ENCODE measurements around the gene MEI4. TPM values are rescaled to one million over a fixed set of nuclear protein-coding genes. Genes with fewer than 3 reads are reported as not detected.
"Not testable (repeated sequence)": the region's sequence is repeated elsewhere in the genome, so short reads cannot be mapped to it uniquely, and the experiment has no call there.

Gene MEI4
- total and polyA plus RNA-seq, 2 donors (not counting 1 experiment from before 2014, with no cell fraction given): not detected

DNA sequence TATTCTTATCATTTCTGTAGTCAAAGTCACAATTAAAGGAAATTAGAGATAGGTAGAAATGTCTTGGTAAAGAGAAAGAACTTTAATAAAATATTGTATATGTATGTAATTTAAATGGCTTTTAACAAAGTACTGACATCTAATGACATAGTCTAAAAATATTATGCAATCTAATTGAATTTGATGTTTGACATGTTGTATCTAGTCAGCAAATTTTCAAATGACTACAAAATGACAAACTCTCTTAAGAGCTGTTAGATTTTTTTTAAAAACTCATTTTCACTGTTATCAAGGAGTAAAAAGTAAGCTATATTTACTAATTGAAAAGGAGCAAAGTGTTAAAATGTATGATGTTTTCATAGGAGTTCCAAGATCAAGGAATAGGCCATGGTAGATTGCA is 176.9 kb downstream of the MEI4 start:
- intact Hi-C loops (cut with micrococcal nuclease): no loop called here
- Histone ChIP-seq H3K4me3 (ENCODE audit: control extremely low read depth in 1 of 5, extremely low read depth in 1 of 5, insufficient read depth in 1 of 5, low read depth in 2 of 5, low read length in 4 of 5) (no peak overlapping the region), H2AFZ (ENCODE audit: insufficient read depth, low read depth, low read length, poor library complexity, severe bottlenecking) (no peak overlapping the region), H3K36me3 (replicated peaks in 1 of 2; ENCODE audit: control extremely low read depth in 1 of 2, control insufficient read depth in 1 of 2, extremely low read depth in 1 of 2, insufficient read depth in 2 of 2, low read length in 1 of 2) (no peaks in the 10 kb centered on the region), H3K4me1 (ENCODE audit: control insufficient read depth in 2 of 2, insufficient read depth in 2 of 2, low read length in 2 of 2) (no peaks in the 10 kb centered on the region), H3K4me2 (replicated peaks; ENCODE audit: low read depth, low read length, poor library complexity, severe bottlenecking) (no peak overlapping the region), H3K79me2 (ENCODE audit: control insufficient read depth, insufficient read depth, low read length) (no peaks in the 10 kb centered on the region), H3K9me3 (ENCODE audit: control extremely low read depth in 1 of 3, control insufficient read depth in 2 of 3, insufficient read depth in 1 of 3, low read length in 2 of 3) (no peaks in the 10 kb centered on the region), H3K9ac (ENCODE audit: low read length) (no peak overlapping the region), H3K27ac (ENCODE audit: low read length in 2 of 2) (no peak overlapping the region), H4K20me1 (ENCODE audit: control insufficient read depth, insufficient read depth, low read length, poor library complexity, severe bottlenecking) (no peaks in the 10 kb centered on the region), H3K27me3 (replicated peaks in 1 of 4; ENCODE audit: control extremely low read depth in 1 of 4, control insufficient read depth in 3 of 4, insufficient read depth in 4 of 4, low read length in 3 of 4) (no peaks in the 10 kb centered on the region)
- TF ChIP-seq EZH2 (IDR thresholded peaks at IDR 0.05; ENCODE audit: borderline replicate concordance, insufficient read depth, low read depth, low read length, poor library complexity, severe bottlenecking): no peak
- TF ChIP-seq, protein P1, sequence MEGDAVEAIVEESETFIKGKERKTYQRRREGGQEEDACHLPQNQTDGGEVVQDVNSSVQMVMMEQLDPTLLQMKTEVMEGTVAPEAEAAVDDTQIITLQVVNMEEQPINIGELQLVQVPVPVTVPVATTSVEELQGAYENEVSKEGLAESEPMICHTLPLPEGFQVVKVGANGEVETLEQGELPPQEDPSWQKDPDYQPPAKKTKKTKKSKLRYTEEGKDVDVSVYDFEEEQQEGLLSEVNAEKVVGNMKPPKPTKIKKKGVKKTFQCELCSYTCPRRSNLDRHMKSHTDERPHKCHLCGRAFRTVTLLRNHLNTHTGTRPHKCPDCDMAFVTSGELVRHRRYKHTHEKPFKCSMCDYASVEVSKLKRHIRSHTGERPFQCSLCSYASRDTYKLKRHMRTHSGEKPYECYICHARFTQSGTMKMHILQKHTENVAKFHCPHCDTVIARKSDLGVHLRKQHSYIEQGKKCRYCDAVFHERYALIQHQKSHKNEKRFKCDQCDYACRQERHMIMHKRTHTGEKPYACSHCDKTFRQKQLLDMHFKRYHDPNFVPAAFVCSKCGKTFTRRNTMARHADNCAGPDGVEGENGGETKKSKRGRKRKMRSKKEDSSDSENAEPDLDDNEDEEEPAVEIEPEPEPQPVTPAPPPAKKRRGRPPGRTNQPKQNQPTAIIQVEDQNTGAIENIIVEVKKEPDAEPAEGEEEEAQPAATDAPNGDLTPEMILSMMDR (IDR thresholded peaks at IDR 0.05): no peak
- H3K4me3 Mint-ChIP-seq: no peak overlapping the region
- no peaks in the 10 kb centered on the region for H3K4me1 Mint-ChIP-seq
- H3K9me3 Mint-ChIP-seq (ENCODE audit: insufficient read depth): no peaks in the 10 kb centered on the region
- ChIA-PET POLR2A (no interaction called here), CTCF (no interaction called here)
- no peak overlapping the region for H3K27ac Mint-ChIP-seq
- DNase-seq: no peak
- no peaks in the 10 kb centered on the region for H3K27me3 Mint-ChIP-seq
- no peak for ATAC-seq (ENCODE audit: low read depth)

DNA sequence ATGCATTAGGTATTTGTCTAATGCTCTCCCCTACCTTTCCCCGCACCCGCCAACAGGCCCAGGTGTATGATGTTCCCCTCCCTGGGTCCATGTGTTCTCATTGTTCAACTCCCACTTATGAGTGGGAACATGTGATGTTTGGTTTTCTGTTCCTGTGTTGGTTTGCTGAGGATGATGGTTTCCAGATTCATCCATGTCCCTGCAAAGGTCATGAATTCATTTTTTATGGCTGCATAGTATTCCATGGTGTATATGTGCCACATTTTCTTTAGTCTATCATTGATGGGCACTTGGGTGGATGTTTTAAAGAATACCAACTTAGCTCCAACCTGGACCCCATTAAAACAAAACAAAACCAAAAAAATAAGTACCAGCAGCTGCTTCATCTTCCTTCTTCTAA is 180.9 kb downstream of the MEI4 start:
- H4K20me1 ChIP-seq (ENCODE audit: control insufficient read depth, insufficient read depth, low read length, poor library complexity, severe bottlenecking); POLR2A ChIA-PET; H3K27me3 Mint-ChIP-seq; CTCF ChIA-PET; H3K4me3 ChIP-seq (ENCODE audit: control extremely low read depth in 1 of 5, extremely low read depth in 1 of 5, insufficient read depth in 1 of 5, low read depth in 2 of 5, low read length in 4 of 5); intact Hi-C loops (cut with micrococcal nuclease); H3K4me1 ChIP-seq (ENCODE audit: control insufficient read depth in 2 of 2, insufficient read depth in 2 of 2, low read length in 2 of 2); H3K27me3 ChIP-seq (replicated peaks in 1 of 4; ENCODE audit: control extremely low read depth in 1 of 4, control insufficient read depth in 3 of 4, insufficient read depth in 4 of 4, low read length in 3 of 4); H3K36me3 ChIP-seq (replicated peaks in 1 of 2; ENCODE audit: control extremely low read depth in 1 of 2, control insufficient read depth in 1 of 2, extremely low read depth in 1 of 2, insufficient read depth in 2 of 2, low read length in 1 of 2); H3K9me3 ChIP-seq (ENCODE audit: control extremely low read depth in 1 of 3, control insufficient read depth in 2 of 3, insufficient read depth in 1 of 3, low read length in 2 of 3); H3K27ac ChIP-seq (ENCODE audit: low read length in 2 of 2); H3K27ac Mint-ChIP-seq; H3K4me2 ChIP-seq (replicated peaks; ENCODE audit: low read depth, low read length, poor library complexity, severe bottlenecking); H2AFZ ChIP-seq (ENCODE audit: insufficient read depth, low read depth, low read length, poor library complexity, severe bottlenecking); ATAC-seq (ENCODE audit: low read depth); DNase-seq; H3K9me3 Mint-ChIP-seq (ENCODE audit: insufficient read depth); H3K4me1 Mint-ChIP-seq; H3K4me3 Mint-ChIP-seq; H3K9ac ChIP-seq (ENCODE audit: low read length); H3K79me2 ChIP-seq (ENCODE audit: control insufficient read depth, insufficient read depth, low read length): not testable (repeated sequence)
- no CpG with 5 or more reads among the region's 2 CpGs for WGBS (ENCODE audit: insufficient coverage)

Measured in B cell (primary cell).